CD14-positive monocyte (primary cell): ENCODE results near the gene NCKAP1. TPM values are rescaled to one million over a fixed set of nuclear protein-coding genes. Genes with fewer than 3 reads are reported as not detected.

Experiments used
- DNase-seq, 3 donors: peaks; one replicate each; pipeline ENCODE4 v3.0.0-alpha.2; 2011 to 2022
- H2AFZ ChIP-seq: 2 replicates; pipeline ENCODE4 v1.6.0; 2012; ENCODE audit warnings: mild to moderate bottlenecking, low read depth, low read length, inconsistent platforms; ENCODE audit not compliant: insufficient read depth, poor library complexity, severe bottlenecking
- H3K27ac ChIP-seq, 2 donors: 1 replicate in 1 of 2; 2 replicates in 1 of 2; pipeline ENCODE4 v1.5.1; 2012 to 2013; ENCODE audit warnings: low read length in 2 of 2, control low read depth in 1 of 2, inconsistent platforms in 1 of 2, low read depth in 1 of 2, mild to moderate bottlenecking in 1 of 2
- H3K27me3 ChIP-seq, 2 donors: one replicate each; pipeline versions ENCODE4 v1.6.0 to v1.6.1; 2011 to 2013; ENCODE audit warnings: low read length in 2 of 2; ENCODE audit not compliant: control insufficient read depth in 2 of 2, insufficient read depth in 2 of 2
- H3K36me3 ChIP-seq, 2 donors: replicated peaks in 1 of 2; 1 replicate in 1 of 2; 2 replicates in 1 of 2; pipeline versions ENCODE4 v1.5.1 to v1.6.1; 2012 to 2013; ENCODE audit warnings: low read length in 2 of 2, control low read depth in 1 of 2, inconsistent platforms in 1 of 2, mild to moderate bottlenecking in 1 of 2; ENCODE audit not compliant: insufficient read depth in 2 of 2, control insufficient read depth in 1 of 2
- H3K4me1 ChIP-seq, 2 donors: 1 replicate in 1 of 2; 2 replicates in 1 of 2; pipeline versions ENCODE4 v1.5.1 to v1.6.1; 2012 to 2013; ENCODE audit warnings: low read length in 2 of 2, control low read depth in 1 of 2, inconsistent platforms in 1 of 2, mild to moderate bottlenecking in 1 of 2, moderate library complexity in 1 of 2; ENCODE audit not compliant: insufficient read depth in 2 of 2, control insufficient read depth in 1 of 2
- H3K4me2 ChIP-seq: replicated peaks from 2 replicates; pipeline ENCODE3; 2012; ENCODE audit warnings: low read length, moderate library complexity, mild to moderate bottlenecking; ENCODE audit not compliant: poor library complexity, severe bottlenecking; ENCODE audit errors: extremely low read depth
- H3K4me3 ChIP-seq, 3 experiments: fragments of 200-600 bp in 1 of 3; sonication (generic) in 1 of 3; replicated peaks in 1 of 3; 1 replicate in 2 of 3; 2 replicates in 1 of 3; pipeline ENCODE4 v1.5.1; 2011 to 2013; ENCODE audit warnings: low read length in 3 of 3, mild to moderate bottlenecking in 3 of 3, control low read depth in 2 of 3, low read depth in 2 of 3, inconsistent platforms in 1 of 3, moderate library complexity in 1 of 3
- H3K79me2 ChIP-seq: 2 replicates; pipeline ENCODE4 v1.6.0; 2012; ENCODE audit warnings: mild to moderate bottlenecking, control low read depth, inconsistent platforms, low read length, moderate library complexity; ENCODE audit not compliant: insufficient read depth
- H3K9ac ChIP-seq: 2 replicates; pipeline ENCODE4 v1.6.0; 2017; ENCODE audit warnings: low read length, mild to moderate bottlenecking; ENCODE audit not compliant: insufficient read depth, poor library complexity, severe bottlenecking
- H3K9me3 ChIP-seq, 2 donors: replicated peaks in 1 of 2; 1 replicate in 1 of 2; 2 replicates in 1 of 2; pipeline versions ENCODE4 v1.5.1 to v1.6.1; 2012 to 2013; ENCODE audit warnings: low read length in 2 of 2, control low read depth in 1 of 2; ENCODE audit not compliant: control insufficient read depth in 1 of 2, insufficient read depth in 1 of 2
- H4K20me1 ChIP-seq: 2 replicates; pipeline ENCODE4 v1.6.0; 2012; ENCODE audit warnings: mild to moderate bottlenecking, low read length, control low read depth, moderate library complexity; ENCODE audit not compliant: insufficient read depth
- H3K27ac Mint-ChIP-seq, 7 donors: one replicate each; pipeline ENCODE4 v1.8.0; 2020; ENCODE audit warnings: mild to moderate bottlenecking in 7 of 7, mixed read lengths in 7 of 7, moderate library complexity in 6 of 7, inconsistent platforms in 2 of 7
- H3K27me3 Mint-ChIP-seq, 3 donors: one replicate each; pipeline ENCODE4 v1.8.0; 2021 to 2022; ENCODE audit warnings: low read depth in 3 of 3, mild to moderate bottlenecking in 3 of 3, mixed read lengths in 3 of 3, moderate library complexity in 3 of 3, inconsistent platforms in 1 of 3
- H3K36me3 Mint-ChIP-seq, 2 donors: one replicate each; pipeline ENCODE4 v1.8.0; 2020; ENCODE audit warnings: mixed read lengths in 2 of 2, inconsistent platforms in 1 of 2, mild to moderate bottlenecking in 1 of 2
- H3K4me1 Mint-ChIP-seq: one replicate; pipeline ENCODE4 v1.8.0; 2020; ENCODE audit warnings: mild to moderate bottlenecking, mixed read lengths
- H3K4me3 Mint-ChIP-seq, 2 donors: one replicate each; pipeline ENCODE4 v1.8.0; 2020; ENCODE audit warnings: mild to moderate bottlenecking in 2 of 2, mixed read lengths in 2 of 2, moderate library complexity in 1 of 2
- H3K9me3 Mint-ChIP-seq, 7 donors: one replicate each; pipeline ENCODE4 v1.8.0; 2020 to 2022; ENCODE audit warnings: mixed read lengths in 7 of 7, mild to moderate bottlenecking in 6 of 7, moderate library complexity in 6 of 7, inconsistent platforms in 2 of 7
- CTCF ChIP-seq: fragments of 200-600 bp; IDR thresholded peaks from one replicate; pipeline ENCODE4 v1.8.0; 2022; ENCODE audit warnings: antibody characterized with exemption, mild to moderate bottlenecking
- WGBS: methylation state at CpG from one replicate; pipeline ENCODE4 v1.1.5; 2013; ENCODE audit warnings: missing lambda C conversion rate; ENCODE audit not compliant: insufficient coverage; 5-methylcytosine and 5-hydroxymethylcytosine counted together
- intact Hi-C, 2 donors: fragments of 100-400 bp; cut with micrococcal nuclease; formaldehyde crosslinking; loops; one replicate each; pipeline versions ENCODE4 v1.15.0 to v1.15.1; 2023
- polyA plus RNA-seq, 3 donors: library from polyadenylated mRNA; depleted of rRNA in 1 of 3; unstranded in 2 of 3; stranded (reverse) in 1 of 3; fragments of 300-500 nt in 2 of 3; fragments of >200 nt in 1 of 3; fragmentation: Illumina TruSeq in 2 of 3; gene quantifications; 1 replicate in 2 of 3; 2 replicates in 1 of 3; pipeline ENCODE4 v1.2.3, GENCODE V29; 2012 to 2021

The NCKAP1 gene
- polyA plus RNA-seq, 3 donors, result 0.01 TPM; not detected in 2

DNA sequence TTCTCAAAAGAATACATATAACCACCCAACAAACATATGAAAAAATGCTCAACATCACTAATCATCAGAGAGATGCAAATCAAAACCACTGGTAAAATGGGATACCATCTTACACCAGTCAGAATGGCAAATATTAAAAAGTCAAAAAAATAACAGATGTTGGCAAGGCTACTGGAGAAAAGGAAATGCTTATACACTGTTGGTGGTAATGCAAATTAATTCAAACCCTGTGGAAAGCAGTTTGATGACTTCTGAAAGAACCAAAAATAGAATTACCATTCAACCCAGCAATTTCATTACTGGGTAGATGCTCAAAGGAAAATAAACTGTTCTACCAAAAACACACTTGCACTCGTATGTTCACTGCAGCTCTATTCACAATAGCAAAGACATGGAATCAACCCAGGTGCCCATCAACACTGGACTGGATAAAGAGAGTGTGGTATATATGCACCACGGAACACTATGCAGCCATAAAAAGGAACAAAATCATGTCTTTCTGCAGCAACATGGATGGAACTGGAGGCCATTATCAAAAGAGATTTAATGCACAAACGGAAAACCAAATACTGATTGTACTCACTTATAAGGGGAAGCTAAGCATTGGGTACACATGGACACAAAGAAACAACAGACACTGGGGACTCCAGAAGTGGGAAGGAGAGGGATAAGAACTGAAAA lies 38.8 kb downstream of the NCKAP1 start:
- H3K79me2 ChIP-seq, result no peaks in the 10 kb centered on the region

DNA sequence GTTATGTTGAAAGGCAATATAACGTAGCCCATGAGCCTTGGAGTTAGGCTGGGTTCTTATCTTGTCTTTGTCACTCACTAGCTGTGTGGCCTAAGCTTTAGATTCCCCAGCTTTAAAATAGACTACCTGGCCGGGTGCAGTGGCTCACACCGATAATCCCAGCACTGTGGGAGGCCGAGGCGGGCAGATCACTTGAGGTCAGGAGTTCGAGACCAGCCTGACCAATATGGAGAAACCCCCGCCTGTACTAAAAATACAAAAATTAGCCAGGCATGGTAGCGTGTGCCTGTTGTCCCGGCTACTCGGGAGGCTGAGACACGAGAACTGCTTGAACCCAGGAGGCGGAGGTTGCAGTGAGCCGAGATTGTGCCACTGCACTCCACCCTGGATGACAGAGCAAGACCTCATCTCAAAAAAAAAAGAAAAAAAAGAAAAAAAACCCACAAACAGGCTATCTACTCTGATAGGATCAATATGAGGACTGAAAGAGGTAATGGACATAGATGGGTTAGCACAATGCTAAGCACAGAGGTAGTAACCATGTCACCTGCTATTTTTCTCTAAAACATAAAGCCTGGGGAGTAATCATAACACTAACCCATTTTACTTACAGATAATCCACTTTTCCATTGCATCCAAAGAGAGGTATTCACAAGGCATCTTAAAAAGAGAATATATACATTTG lies 43.9 kb downstream of the NCKAP1 start:
- H3K27me3 Mint-ChIP-seq, result peaks cover 2 to 19% (median 6%) of the 10 kb centered on the region in 3 donors
- intact Hi-C loops, result no loop called here
- no peaks in the 10 kb centered on the region for H3K9me3 ChIP-seq
- H3K4me2 ChIP-seq, result no peak overlapping the region
- no peak overlapping the region for H3K27ac Mint-ChIP-seq
- H3K9me3 Mint-ChIP-seq, result peaks cover 0 to 3% (median 0%) of the 10 kb centered on the region in 7 donors
- H3K36me3 Mint-ChIP-seq, result no peaks in the 10 kb centered on the region
- H2AFZ ChIP-seq, result no peak overlapping the region
- no peak overlapping the region for H3K4me3 ChIP-seq
- H3K27me3 ChIP-seq, result peaks cover 4 to 6% of the 10 kb centered on the region in 2 donors
- H3K36me3 ChIP-seq, result no peaks in the 10 kb centered on the region
- no peaks in the 10 kb centered on the region for H3K4me1 Mint-ChIP-seq
- no peaks in the 10 kb centered on the region for H3K4me1 ChIP-seq
- no peak for DNase-seq
- no peak for TF ChIP-seq CTCF
- H3K9ac ChIP-seq, result no peak overlapping the region
- H3K4me3 Mint-ChIP-seq, result no peak overlapping the region
- no peaks in the 10 kb centered on the region for H4K20me1 ChIP-seq
- 100% methylated on average over 7 of the region's 13 CpGs for WGBS
- no peaks in the 10 kb centered on the region for H3K79me2 ChIP-seq
- H3K27ac ChIP-seq, result no peak overlapping the region

More for the DNA sequence above, 38.8 kb downstream of the NCKAP1 start:
- H3K27ac ChIP-seq, result no peak overlapping the region
- no peak overlapping the region for H3K4me2 ChIP-seq
- no peak overlapping the region for H3K9ac ChIP-seq
- H3K27me3 ChIP-seq, result peaks cover 0 to 4% of the 10 kb centered on the region in 2 donors
- Mint-ChIP-seq H3K27ac (no peak overlapping the region), H3K4me3 (peak overlapping the region in 1 of 2 donors; percentile 33), H3K27me3 (peaks cover 2 to 15% (median 7%) of the 10 kb centered on the region in 3 donors), H3K36me3 (no peaks in the 10 kb centered on the region), H3K9me3 (peaks cover 0 to 3% (median 0%) of the 10 kb centered on the region in 7 donors), H3K4me1 (no peaks in the 10 kb centered on the region)
- no peak for TF ChIP-seq CTCF
- no peaks in the 10 kb centered on the region for H3K9me3 ChIP-seq
- H2AFZ ChIP-seq, result no peak overlapping the region
- no peaks in the 10 kb centered on the region for H3K36me3 ChIP-seq
- no peak overlapping the region for H3K4me3 ChIP-seq
- no peaks in the 10 kb centered on the region for H3K4me1 ChIP-seq
- H4K20me1 ChIP-seq, result no peaks in the 10 kb centered on the region
- DNase-seq, result no peak
- intact Hi-C loops, result no loop called here
- WGBS, result no CpG with 5 or more reads among the region's 3 CpGs
